Measurements from ENCODE around the gene UBASH3A.

GRCh38 chr21:42484966-42485365 is 81.3 kb downstream of the UBASH3A start:
- TF ChIP-seq CTCF (IDR thresholded peaks at IDR 0.05) (no peak), GATA2 (CRISPR knock-in tag; IDR thresholded peaks at IDR 0.05) (no peak), MEF2A (IDR thresholded peaks at IDR 0.05; ENCODE audit: borderline replicate concordance, low read depth) (no peak), RAD21 (IDR thresholded peaks at IDR 0.05; ENCODE audit: low read length) (no peak), CHD2 (IDR thresholded peaks at IDR 0.05; ENCODE audit: low read length, partially characterized antibody) (no peak), RCOR1 (IDR thresholded peaks at IDR 0.05; ENCODE audit: low read length) (no peak), POLR2AphosphoS5 (IDR thresholded peaks at IDR 0.05; ENCODE audit: low read depth, low read length) (no peak)
